ENCODE results near the gene ARTN. TPM values are rescaled to one million over a fixed set of nuclear protein-coding genes. Genes with fewer than 3 reads are reported as not detected.

Gene ARTN
- total RNA-seq, 1 experiment from 2014 or later = 10.6 TPM

DNA sequence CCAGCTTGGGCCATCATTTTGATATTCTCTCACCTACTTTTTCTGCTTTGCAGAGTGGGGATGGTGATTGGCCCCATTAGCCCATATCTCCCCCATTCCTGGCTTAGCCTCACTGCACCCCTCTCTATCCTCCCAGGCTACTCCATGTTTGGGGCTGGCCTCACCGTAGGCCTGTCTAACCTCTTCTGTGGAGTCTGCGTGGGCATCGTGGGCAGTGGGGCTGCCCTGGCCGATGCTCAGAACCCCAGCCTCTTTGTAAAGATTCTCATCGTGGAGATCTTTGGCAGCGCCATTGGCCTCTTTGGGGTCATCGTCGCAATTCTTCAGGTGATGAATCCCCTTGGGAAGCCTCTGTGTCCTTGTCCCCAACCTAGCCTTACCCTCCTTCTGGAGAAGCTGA lies 43.3 kb downstream of the ARTN start:
- no peak overlapping the region for H3K27ac ChIP-seq (ENCODE audit: insufficient read length, low read depth, low read length)
- no peak for DNase-seq
- H3K79me2 ChIP-seq (ENCODE audit: insufficient read depth, low read length) = peaks cover 3% of the 10 kb centered on the region; the same call in 1 of the 2 replicates
- no peaks in the 10 kb centered on the region; a peak in 1 of 5 replicates for H3K9me3 Mint-ChIP-seq
- no peak overlapping the region for H2BK5ac ChIP-seq (ENCODE audit: insufficient read length, low read length)
- H3K4me1 Mint-ChIP-seq = peaks cover 36 to 41% of the 10 kb centered on the region in 2 experiments
- H3K27me3 Mint-ChIP-seq (ENCODE audit: low read depth) = no peaks in the 10 kb centered on the region
- H3T11ph ChIP-seq (ENCODE audit: low read length) = no peak overlapping the region
- WGBS (ENCODE audit: extremely low coverage, insufficient read length, low lambda C conversion rate) = no CpG with 5 or more reads among the region's 8 CpGs
- no peaks in the 10 kb centered on the region for H4K20me1 ChIP-seq (ENCODE audit: control insufficient read depth, insufficient read depth, insufficient read length)
- H2BK12ac ChIP-seq (ENCODE audit: insufficient read length, low read depth, low read length) = no peak overlapping the region
- H4K5ac ChIP-seq (ENCODE audit: insufficient read length, low read depth, low read length) = no peak overlapping the region
- no peak overlapping the region for H2BK120ac ChIP-seq (ENCODE audit: low read depth, low read length, poor library complexity, severe bottlenecking)
- H3K79me1 ChIP-seq (ENCODE audit: insufficient read depth, low read depth, low read length, poor library complexity, severe bottlenecking) = peaks cover 6% of the 10 kb centered on the region
- H3K23me2 ChIP-seq (ENCODE audit: insufficient read length, low read depth, low read length, poor library complexity, severe bottlenecking) = peaks cover 23% of the 10 kb centered on the region
- no peak overlapping the region for H3K18ac ChIP-seq (ENCODE audit: insufficient read length, low read depth, low read length)
- H3K14ac ChIP-seq (ENCODE audit: insufficient read depth, low read length) = no peak overlapping the region
- H3K4me1 ChIP-seq (ENCODE audit: insufficient read depth, low read length) = peaks cover 8% of the 10 kb centered on the region; the same call in 1 of the 2 replicates
- no peaks in the 10 kb centered on the region for H3K27me3 ChIP-seq (ENCODE audit: insufficient read depth, low read length)
- H3K4ac ChIP-seq (ENCODE audit: low read depth, low read length) = no peak overlapping the region
- H3K56ac ChIP-seq (ENCODE audit: insufficient read length, low read depth, low read length) = no peak overlapping the region
- H3K27ac Mint-ChIP-seq = no peak overlapping the region
- no peak overlapping the region for H2AK5ac ChIP-seq (ENCODE audit: insufficient read length, low read length)
- no peak overlapping the region for H3K4me2 ChIP-seq (ENCODE audit: insufficient read depth, insufficient read length, low read length)
- H3K23ac ChIP-seq (ENCODE audit: insufficient read length, low read depth, low read length) = no peak overlapping the region
- no peak overlapping the region for H2AFZ ChIP-seq (ENCODE audit: low read length)
- no peaks in the 10 kb centered on the region for H3K9me3 ChIP-seq (ENCODE audit: control insufficient read depth, low read depth, low read length)
- H3K4me3 Mint-ChIP-seq = peak overlapping the region; percentile 82 to 95; a peak in 4 of 5 replicates
- H3K9ac ChIP-seq (ENCODE audit: extremely low read depth, insufficient read length, low read length) = no peak overlapping the region
- H4K8ac ChIP-seq (replicated peaks; ENCODE audit: insufficient read length, low read depth, low read length) = no peak overlapping the region
- H4K91ac ChIP-seq (ENCODE audit: insufficient read length, low read depth, low read length) = no peak overlapping the region
- H3K36me3 Mint-ChIP-seq (ENCODE audit: insufficient read depth in 1 of 3, low read depth in 3 of 3) = peaks cover 25 to 47% (median 46%) of the 10 kb centered on the region in 3 experiments; a peak in 6 of 7 replicates
- no peak overlapping the region for H2BK20ac ChIP-seq (ENCODE audit: low read depth, low read length, poor library complexity, severe bottlenecking)
- no peak overlapping the region for H2BK15ac ChIP-seq (ENCODE audit: low read depth, low read length)
- TF ChIP-seq, protein P1, sequence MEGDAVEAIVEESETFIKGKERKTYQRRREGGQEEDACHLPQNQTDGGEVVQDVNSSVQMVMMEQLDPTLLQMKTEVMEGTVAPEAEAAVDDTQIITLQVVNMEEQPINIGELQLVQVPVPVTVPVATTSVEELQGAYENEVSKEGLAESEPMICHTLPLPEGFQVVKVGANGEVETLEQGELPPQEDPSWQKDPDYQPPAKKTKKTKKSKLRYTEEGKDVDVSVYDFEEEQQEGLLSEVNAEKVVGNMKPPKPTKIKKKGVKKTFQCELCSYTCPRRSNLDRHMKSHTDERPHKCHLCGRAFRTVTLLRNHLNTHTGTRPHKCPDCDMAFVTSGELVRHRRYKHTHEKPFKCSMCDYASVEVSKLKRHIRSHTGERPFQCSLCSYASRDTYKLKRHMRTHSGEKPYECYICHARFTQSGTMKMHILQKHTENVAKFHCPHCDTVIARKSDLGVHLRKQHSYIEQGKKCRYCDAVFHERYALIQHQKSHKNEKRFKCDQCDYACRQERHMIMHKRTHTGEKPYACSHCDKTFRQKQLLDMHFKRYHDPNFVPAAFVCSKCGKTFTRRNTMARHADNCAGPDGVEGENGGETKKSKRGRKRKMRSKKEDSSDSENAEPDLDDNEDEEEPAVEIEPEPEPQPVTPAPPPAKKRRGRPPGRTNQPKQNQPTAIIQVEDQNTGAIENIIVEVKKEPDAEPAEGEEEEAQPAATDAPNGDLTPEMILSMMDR (conservative IDR thresholded peaks at IDR 0.05) = no peak
